G401 (cell line): ENCODE measurements around the gene NKD1. TPM values are rescaled to one million over a fixed set of nuclear protein-coding genes. Genes with fewer than 3 reads are reported as not detected.

Source experiments
- DNase-seq: peaks from one replicate; pipeline ENCODE4 v3.0.0-alpha.2; 2015; ENCODE audit warnings: low spot score
- in situ Hi-C: cut with HindIII; loops from 2 replicates; pipeline ENCODE4 v1.10.0; 2016; ENCODE audit warnings: low sequenced_read_pairs, mixed read lengths
- total RNA-seq: library from RNA; depleted of rRNA; stranded (reverse); fragments of >200 nt; shearing (Covaris generic); gene quantifications from 2 replicates; pipeline ENCODE4 v1.2.3, GENCODE V29; 2014; rRNA removed

The NKD1 gene
- total RNA-seq, 1 experiment from 2014 or later = not detected

DNA sequence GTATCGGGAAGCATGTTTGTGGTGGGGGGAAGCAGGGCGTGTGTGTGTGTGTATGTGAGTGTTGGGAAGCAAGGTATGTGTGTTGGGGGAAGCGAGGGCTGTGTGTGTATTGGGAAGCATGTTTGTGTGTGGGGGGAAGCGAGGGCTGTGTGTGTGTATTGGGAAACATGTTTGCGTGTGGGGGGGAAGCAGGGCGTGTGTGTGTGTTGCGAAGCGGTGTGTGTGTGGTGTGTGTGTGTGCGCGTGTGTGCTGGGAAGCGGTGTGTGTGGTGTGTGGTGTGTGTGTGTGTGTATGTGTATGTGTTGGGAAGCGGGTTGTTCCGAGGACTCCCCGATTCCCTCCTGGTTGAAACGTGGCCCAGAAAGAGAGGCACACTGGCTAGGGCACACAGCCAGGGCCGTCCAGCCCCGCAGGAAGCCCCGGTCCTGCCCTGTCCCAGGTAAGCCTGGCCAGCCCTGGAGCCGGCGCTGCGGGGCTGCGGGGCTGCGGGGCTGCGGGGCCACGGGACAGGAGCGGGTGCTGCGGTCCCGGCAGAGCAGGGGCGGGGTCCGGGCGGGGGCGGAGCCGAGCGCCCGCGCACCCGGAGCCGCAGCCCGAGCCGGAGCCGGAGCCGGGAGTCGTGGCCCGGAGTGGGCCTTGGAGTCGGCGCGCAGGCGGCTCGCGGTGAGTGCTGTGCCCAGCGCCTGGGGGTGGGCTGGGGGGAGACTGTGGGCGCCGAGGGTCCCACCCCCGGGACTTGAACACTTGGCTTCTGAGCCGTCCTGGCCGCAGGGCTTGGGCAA lies 145.0 kb downstream of the NKD1 start, which contains the start of gene NOD2:
NOD2 (plus strand) TSS at position 608 of the 783 bp plus-strand sequence. CDS start 5,890 bp downstream, outside the sequence.
- in situ Hi-C loops = no loop called here
- no peak for DNase-seq

DNA sequence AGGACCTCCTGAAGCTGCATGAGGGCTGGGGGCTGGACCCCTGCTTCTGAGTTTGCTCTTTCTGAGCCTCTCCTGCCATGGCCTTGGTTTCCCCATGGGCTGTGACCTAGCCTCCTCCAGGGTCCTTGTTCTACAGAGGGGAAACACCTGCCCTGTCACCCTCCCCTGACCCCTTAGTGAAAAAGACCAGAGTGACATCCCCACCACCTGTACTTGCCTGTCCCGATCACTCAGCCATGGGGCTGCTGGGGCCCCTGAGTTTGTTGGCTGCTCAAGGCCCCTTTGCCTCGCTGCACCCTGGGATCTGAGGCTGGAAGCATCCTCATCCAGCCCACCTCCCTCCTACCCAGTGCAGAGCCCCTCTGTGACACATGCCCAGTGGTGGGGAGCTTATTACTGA lies 146.0 kb downstream of the NKD1 start:
- in situ Hi-C loops = no loop called here
- no peak for DNase-seq

GRCh38 chr16:50695017-50696000 lies 147.1 kb downstream of the NKD1 start:
- DNase-seq = no peak
- in situ Hi-C loops = no loop called here

GRCh38 chr16:50696126-50696525 lies 147.9 kb downstream of the NKD1 start:
- in situ Hi-C loops = no loop called here
- DNase-seq = no peak

DNA sequence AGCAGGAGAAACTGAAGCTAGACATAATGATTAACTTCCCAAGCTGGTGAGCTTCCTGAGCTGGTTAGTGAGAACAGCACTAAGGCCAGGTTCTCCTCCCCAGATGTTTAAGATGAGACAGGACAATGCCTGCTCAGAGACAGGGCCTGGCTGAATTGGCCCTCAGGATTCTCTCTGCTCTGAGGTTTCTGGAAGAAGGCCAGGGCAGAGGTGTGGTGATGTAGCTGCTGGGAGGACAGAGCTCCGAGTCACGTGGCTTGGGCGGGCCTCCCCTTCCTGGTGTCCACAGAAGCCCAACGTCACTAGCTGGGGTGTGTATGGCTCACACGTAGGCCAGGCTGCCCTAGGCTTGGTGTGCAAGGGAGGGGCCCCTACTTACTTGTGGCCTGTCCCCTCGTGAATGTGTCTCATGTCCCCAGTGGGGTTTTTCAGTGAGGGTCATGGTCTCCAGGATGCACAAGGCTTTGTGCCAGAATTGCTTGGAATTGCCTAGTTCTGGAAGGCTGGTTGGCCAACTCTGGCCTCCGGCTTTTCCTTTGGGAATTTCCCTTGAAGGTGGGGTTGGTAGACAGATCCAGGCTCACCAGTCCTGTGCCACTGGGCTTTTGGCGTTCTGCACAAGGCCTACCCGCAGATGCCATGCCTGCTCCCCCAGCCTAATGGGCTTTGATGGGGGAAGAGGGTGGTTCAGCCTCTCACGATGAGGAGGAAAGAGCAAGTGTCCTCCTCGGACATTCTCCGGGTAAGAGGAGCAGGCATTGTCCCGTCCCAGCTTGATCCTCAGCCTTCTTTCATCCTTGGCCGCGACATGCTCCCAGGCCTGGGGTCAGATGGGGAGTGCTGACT lies 148.6 kb downstream of the NKD1 start:
- DNase-seq = no peak
- in situ Hi-C loops = no loop called here

- no peak for DNase-seq
- in situ Hi-C loops = no loop called here
Observed at GRCh38 chr16:50697421-50697715, 149.2 kb downstream of the NKD1 start.

- no peak for DNase-seq
- in situ Hi-C loops = no loop called here
Observed at GRCh38 chr16:50697881-50698767, 149.9 kb downstream of the NKD1 start.

Other genes with a start within 250 kb of the NKD1 start
- 54.5 and 55.5 TPM in 2 replicates for gene BRD7, start 179.4 kb upstream of the NKD1 start, total RNA-seq
- not detected in 2 replicates for gene SNX20, start 132.9 kb downstream of the NKD1 start, total RNA-seq
- gene NOD2, start 145.2 kb downstream of the NKD1 start, total RNA-seq = not detected in 2 replicates
- gene CYLD, start 193.7 kb downstream of the NKD1 start, total RNA-seq = 4.5 and 6.0 TPM in 2 replicates